Heart left ventricle (tissue), 13 donors: Measurements from ENCODE around the gene VTI1A.

ENCODE experiments used
- POLR2A ChIP-seq, 2 donors: fragments of 450-650 bp; IDR thresholded peaks; one replicate each; pipeline ENCODE4 v1.6.1; 2017; ENCODE audit warnings: antibody characterized with exemption in 2 of 2, mild to moderate bottlenecking in 2 of 2, moderate library complexity in 2 of 2
- TF ChIP-seq, protein P1 (sequence below), 12 donors: fragments of 200-600 bp; sonication (generic) in 4 of 12; IDR thresholded peaks; one replicate each; pipeline versions ENCODE4 v1.5.0 to v1.8.0; 2018 to 2022; ENCODE audit warnings: antibody characterized with exemption in 12 of 12, mild to moderate bottlenecking in 5 of 12
- donor health status: ischemic (EF 13 %, LVEDD 7.1; RV severe dilation, severe dysfunction).
- donor health status: DM: no; HTN: yes; CAD: no.
- donor health status: DM: no; HTN: no; CAD: no.
- donor health status: ischemic (EF 25% LVEDD 6.9; RV normal size, moderate dysfunction).
- donor health status: ischemic (EF 25% LVEDD 5.7; RV mildly dilated, moderate dysfunction).
- donor health status: ischemic (EF 35%, LVEDD 5.7; RV mildly dilated, moderate dysfunction).
- donor health status: nonischemic (EF 11% LVEDD 7.7; RV severe dilation, severe dysfunction).
- donor health status: DM: yes; HTN: yes; CAD: no.
- donor health status: PGD.
- donor health status: ischemic (EF 29% LVEDD 5.4; RV normal size, mild dysfunction).
- donor health status: nonischemic (EF 23%, LVEDD 6.1; RV moderate dilation, normal function).

DNA sequence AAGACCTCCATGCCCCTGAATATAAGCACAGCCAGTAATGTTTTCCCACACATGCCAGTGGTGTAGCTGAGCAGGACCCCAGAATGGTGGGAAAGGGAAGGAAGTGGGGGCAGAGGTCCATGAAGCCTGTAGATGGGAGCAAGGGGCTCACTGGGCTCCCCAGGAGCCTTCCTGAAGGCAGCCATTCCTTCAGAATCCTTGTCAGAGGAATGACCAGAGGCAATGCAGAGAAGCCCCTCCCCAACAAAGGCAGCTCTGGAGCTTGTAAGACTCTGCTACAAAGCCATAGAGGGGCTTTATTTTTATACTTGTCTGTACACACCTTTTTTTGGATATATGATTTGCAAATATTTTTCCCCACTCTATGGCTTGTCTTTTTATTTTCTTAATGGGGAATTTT is 338.1 kb downstream of the VTI1A start:
- TF ChIP-seq, protein P1, sequence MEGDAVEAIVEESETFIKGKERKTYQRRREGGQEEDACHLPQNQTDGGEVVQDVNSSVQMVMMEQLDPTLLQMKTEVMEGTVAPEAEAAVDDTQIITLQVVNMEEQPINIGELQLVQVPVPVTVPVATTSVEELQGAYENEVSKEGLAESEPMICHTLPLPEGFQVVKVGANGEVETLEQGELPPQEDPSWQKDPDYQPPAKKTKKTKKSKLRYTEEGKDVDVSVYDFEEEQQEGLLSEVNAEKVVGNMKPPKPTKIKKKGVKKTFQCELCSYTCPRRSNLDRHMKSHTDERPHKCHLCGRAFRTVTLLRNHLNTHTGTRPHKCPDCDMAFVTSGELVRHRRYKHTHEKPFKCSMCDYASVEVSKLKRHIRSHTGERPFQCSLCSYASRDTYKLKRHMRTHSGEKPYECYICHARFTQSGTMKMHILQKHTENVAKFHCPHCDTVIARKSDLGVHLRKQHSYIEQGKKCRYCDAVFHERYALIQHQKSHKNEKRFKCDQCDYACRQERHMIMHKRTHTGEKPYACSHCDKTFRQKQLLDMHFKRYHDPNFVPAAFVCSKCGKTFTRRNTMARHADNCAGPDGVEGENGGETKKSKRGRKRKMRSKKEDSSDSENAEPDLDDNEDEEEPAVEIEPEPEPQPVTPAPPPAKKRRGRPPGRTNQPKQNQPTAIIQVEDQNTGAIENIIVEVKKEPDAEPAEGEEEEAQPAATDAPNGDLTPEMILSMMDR (IDR thresholded peaks at IDR 0.05): no peak
- no peak for TF ChIP-seq POLR2A (IDR thresholded peaks at IDR 0.05)
